Endothelial cell of umbilical vein (primary cell): Measurements from ENCODE around the gene STX16. TPM values are rescaled to one million over a fixed set of nuclear protein-coding genes. Genes with fewer than 3 reads are reported as not detected.

Experiments used
- BruUV-seq: library from RNA; stranded (reverse); fragments of 400-500 nt; replicated peaks from 2 replicates; lab custom pipeline; 2021; lab: Mats Ljungman, UMichigan
- CTCF ChIA-PET: fragments of 300-600, 350-600 bp; sonication (Branson Sonifier 250); formaldehyde crosslinking; loops from one replicate; lab custom pipeline; 2021; ENCODE audit warnings: antibody characterized with exemption, inconsistent platforms; lab: Charles Lee
- POLR2A ChIA-PET: fragments of 300-600, 350-600 bp; sonication (Branson Sonifier 250); formaldehyde crosslinking; loops from one replicate; lab custom pipeline; 2021; ENCODE audit warnings: antibody characterized with exemption, inconsistent platforms; lab: Charles Lee
- DNase-seq: peaks from one replicate; pipeline ENCODE4 v3.0.0-alpha.2; 2011; ENCODE audit warnings: low read depth, low spot score
- FAIRE-seq: peaks from 2 replicates; lab custom pipeline; 2011; peaks lifted over from hg19 to GRCh38; lab: Jason Lieb, UNC
- H2AFZ ChIP-seq: 2 replicates; pipeline ENCODE4 v1.6.0; 2012; ENCODE audit warnings: low read depth, low read length, control low read depth, inconsistent platforms
- H3K27ac ChIP-seq: 2 replicates; pipeline ENCODE4 v1.5.1; 2011; ENCODE audit warnings: low read depth, mild to moderate bottlenecking, control low read depth, low read length, moderate library complexity; ENCODE audit not compliant: insufficient read depth
- H3K27me3 ChIP-seq, 2 experiments: 2 replicates each; pipeline versions ENCODE4 v1.6.0 to v1.6.1; 2011; ENCODE audit warnings: low read length in 2 of 2, mixed read lengths in 1 of 2; ENCODE audit not compliant: control insufficient read depth in 2 of 2, insufficient read depth in 2 of 2
- H3K36me3 ChIP-seq, 2 experiments: 2 replicates in 1 of 2; 3 replicates in 1 of 2; pipeline ENCODE4 v1.5.1; 2011; ENCODE audit warnings: low read length in 2 of 2, mild to moderate bottlenecking in 1 of 2, moderate library complexity in 1 of 2; ENCODE audit not compliant: control insufficient read depth in 2 of 2, insufficient read depth in 2 of 2; ENCODE audit errors: extremely low read depth in 1 of 2
- H3K4me1 ChIP-seq: 3 replicates; pipeline ENCODE4 v1.5.1; 2011; ENCODE audit warnings: mild to moderate bottlenecking, low read length; ENCODE audit not compliant: control insufficient read depth, insufficient read depth; ENCODE audit errors: extremely low read depth
- H3K4me2 ChIP-seq: 2 replicates; pipeline ENCODE4 v1.6.1; 2011; ENCODE audit warnings: low read length, control low read depth, mixed read lengths; ENCODE audit not compliant: insufficient read depth
- H3K4me3 ChIP-seq, 3 experiments: fragments of 200-600 bp in 1 of 3; sonication (generic), shearing (Covaris generic) in 1 of 3; replicated peaks in 1 of 3; 2 replicates each; pipeline ENCODE4 v1.5.1; 2011 to 2016; ENCODE audit warnings: control low read depth in 3 of 3, low read length in 3 of 3, mild to moderate bottlenecking in 2 of 3, inconsistent platforms in 1 of 3, low read depth in 1 of 3, moderate library complexity in 1 of 3; ENCODE audit not compliant: insufficient read depth in 1 of 3
- H3K79me2 ChIP-seq: 2 replicates; pipeline ENCODE4 v1.6.0; 2012; ENCODE audit warnings: low read length, inconsistent platforms; ENCODE audit not compliant: control insufficient read depth, insufficient read depth
- H3K9ac ChIP-seq: replicated peaks from 2 replicates; pipeline ENCODE3; 2011; ENCODE audit warnings: low read length, control low read depth; ENCODE audit not compliant: insufficient read depth; ENCODE audit errors: extremely low read depth
- H3K9me1 ChIP-seq: replicated peaks from 3 replicates; pipeline ENCODE4 v1.6.0; 2011; ENCODE audit warnings: mild to moderate bottlenecking, low read length; ENCODE audit not compliant: control insufficient read depth, insufficient read depth; ENCODE audit errors: extremely low read depth
- H3K9me3 ChIP-seq: replicated peaks from 2 replicates; pipeline ENCODE4 v1.5.1; 2012; ENCODE audit warnings: low read length, inconsistent platforms; ENCODE audit not compliant: control insufficient read depth, insufficient read depth
- H4K20me1 ChIP-seq: replicated peaks from 2 replicates; pipeline ENCODE3; 2011; ENCODE audit warnings: mild to moderate bottlenecking, low read length; ENCODE audit not compliant: control insufficient read depth, insufficient read depth; ENCODE audit errors: extremely low read depth
- CTCF ChIP-seq, 2 donors: IDR thresholded peaks; 1 replicate in 1 of 2; 2 replicates in 1 of 2; pipeline ENCODE4 v1.5.1; 2011; ENCODE audit warnings: low read length in 2 of 2, mild to moderate bottlenecking in 2 of 2, moderate library complexity in 2 of 2, control low read depth in 1 of 2, inconsistent platforms in 1 of 2, low read depth in 1 of 2; ENCODE audit not compliant: insufficient read depth in 1 of 2; ENCODE audit errors: extremely low read depth in 1 of 2
- EZH2 ChIP-seq: IDR thresholded peaks from 2 replicates; pipeline ENCODE4 v1.6.1; 2012; ENCODE audit warnings: borderline replicate concordance, low read depth, mild to moderate bottlenecking, moderate library complexity, low read length, inconsistent platforms; ENCODE audit not compliant: severe bottlenecking
- FOS ChIP-seq: IDR thresholded peaks from 2 replicates; pipeline ENCODE4 v1.6.1; 2011; ENCODE audit warnings: mild to moderate bottlenecking, low read length, moderate library complexity, borderline replicate concordance; ENCODE audit not compliant: insufficient read depth
- GATA2 ChIP-seq: IDR thresholded peaks from 2 replicates; pipeline ENCODE4 v1.7.0; 2011; ENCODE audit warnings: low read depth, mild to moderate bottlenecking, moderate library complexity, mixed read lengths, low read length; ENCODE audit not compliant: insufficient read length, insufficient read depth
- JUN ChIP-seq: IDR thresholded peaks from 2 replicates; pipeline ENCODE4 v1.6.1; 2011; ENCODE audit warnings: borderline replicate concordance, low read depth; ENCODE audit not compliant: insufficient read length, insufficient read depth
- MYC ChIP-seq: IDR thresholded peaks from one replicate; pipeline ENCODE4 v1.6.1; 2011; ENCODE audit warnings: mild to moderate bottlenecking, low read depth, low read length
- POLR2A ChIP-seq: IDR thresholded peaks from 2 replicates; pipeline ENCODE4 v1.6.1; 2012; ENCODE audit warnings: low read depth, mild to moderate bottlenecking, control low read depth, low read length
- POLR2AphosphoS5 ChIP-seq: IDR thresholded peaks from 2 replicates; pipeline ENCODE4 v1.6.1; 2012; ENCODE audit warnings: low read depth, mild to moderate bottlenecking, control low read depth, low read length, moderate library complexity; ENCODE audit not compliant: insufficient read depth
- dilution Hi-C: fragments of 300-500 bp; cut with MboI; formaldehyde crosslinking; loops from one replicate; pipeline ENCODE4 v1.15.0; 2019; ENCODE audit warnings: low sequenced_read_pairs; ENCODE audit not compliant: extremely low pct_ligation_motif_present
- intact Hi-C: fragments of 100-400 bp; cut with micrococcal nuclease; formaldehyde crosslinking; loops from one replicate; pipeline ENCODE4 v1.10.0; 2022
- polyA plus RNA-seq, 4 experiments: library from polyadenylated mRNA; depleted of rRNA in 3 of 4; stranded (reverse) in 3 of 4; unstranded in 1 of 4; fragments of >200 nt; gene quantifications; 2 replicates each; pipeline versions ENCODE4 v1.2.1 to v1.2.3, GENCODE V29; 2011 to 2012; ENCODE audit warnings: missing spikeins in 1 of 4
- total RNA-seq: library from RNA; stranded (reverse); gene quantifications from 2 replicates; pipeline ENCODE4 v1.2.3, GENCODE V29; 2021
- TF ChIP-seq, protein P1 (sequence below): IDR thresholded peaks from 2 replicates; pipeline ENCODE4 v1.6.1; 2011; ENCODE audit not compliant: insufficient read depth, insufficient read length

STX16 gene
- total and polyA plus RNA-seq, 2 donors (not counting 3 experiments of a cell fraction or from before 2014, with no cell fraction given) = 43.1 to 63.5 TPM

DNA sequence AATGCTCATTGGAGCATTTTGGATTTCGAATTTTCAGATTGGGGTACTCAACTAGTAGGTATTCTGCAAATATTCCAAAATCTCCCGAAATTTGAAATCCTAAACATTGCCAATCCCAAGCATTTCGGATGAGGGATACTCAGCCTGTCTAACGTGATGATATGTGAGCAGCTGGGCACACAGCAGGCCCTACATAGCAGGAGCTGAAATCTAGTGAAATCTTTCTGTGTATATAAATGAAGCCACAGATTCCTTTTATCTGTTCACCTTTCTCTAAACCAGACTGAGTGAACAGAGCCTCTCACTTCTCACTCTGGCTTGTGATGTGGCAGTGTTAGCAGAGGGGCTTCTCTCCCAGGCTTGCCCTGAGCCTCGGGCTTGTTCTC, 17.8 kb downstream of the STX16 start:
- H3K4me1 ChIP-seq = no peaks in the 10 kb centered on the region
- no peaks in the 10 kb centered on the region for H3K9me3 ChIP-seq
- H2AFZ ChIP-seq = no peak overlapping the region
- H3K36me3 ChIP-seq = peaks cover 20 to 28% of the 10 kb centered on the region in 2 experiments
- no peak for FAIRE-seq
- no peak for DNase-seq
- no peak for TF ChIP-seq POLR2AphosphoS5
- TF ChIP-seq CTCF (IDR thresholded peaks at IDR 0.05; ENCODE audit: extremely low read depth in 1 of 2, insufficient read depth in 1 of 2, low read depth in 1 of 2, low read length in 2 of 2) = no peak
- TF ChIP-seq POLR2A = no peak
- TF ChIP-seq GATA2 = no peak
- TF ChIP-seq JUN = no peak
- no peak for TF ChIP-seq EZH2
- no peak for TF ChIP-seq FOS
- TF ChIP-seq, protein P1, sequence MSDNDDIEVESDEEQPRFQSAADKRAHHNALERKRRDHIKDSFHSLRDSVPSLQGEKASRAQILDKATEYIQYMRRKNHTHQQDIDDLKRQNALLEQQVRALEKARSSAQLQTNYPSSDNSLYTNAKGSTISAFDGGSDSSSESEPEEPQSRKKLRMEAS = no peak
- TF ChIP-seq MYC = no peak
- H3K79me2 ChIP-seq = peaks cover 30% of the 10 kb centered on the region
- no TSS peak for BruUV-seq
- ChIA-PET CTCF (no interaction called here), POLR2A (no interaction called here)
- H3K27ac ChIP-seq = no peak overlapping the region
- H3K4me2 ChIP-seq = no peak overlapping the region
- no peaks in the 10 kb centered on the region for H3K27me3 ChIP-seq
- no peaks in the 10 kb centered on the region for H3K9me1 ChIP-seq
- no peaks in the 10 kb centered on the region for H4K20me1 ChIP-seq
- dilution Hi-C loops = loop anchor here (25.0 kb wide), 1 partner anchor 432 kb away; the partner anchor contains the start of gene ANKRD60
- intact Hi-C loops = no loop called here
- H3K9ac ChIP-seq = no peak overlapping the region
- no peak overlapping the region for H3K4me3 ChIP-seq
